B cell (primary cell): ENCODE measurements around the gene CCL20. TPM values are rescaled to one million over a fixed set of nuclear protein-coding genes. Genes with fewer than 3 reads are reported as not detected.

ENCODE experiments used
- ATAC-seq: fragments of 200-7000 bp; cut with Tn5 transposase; one replicate; pipeline ENCODE4 v1.10.0; 2021; ENCODE audit warnings: low read depth, mild to moderate bottlenecking, moderate number of reproducible peaks, moderate library complexity
- CTCF ChIA-PET: fragments of 350-600 bp; sonication (Branson Sonifier 250); formaldehyde crosslinking; loops from one replicate; lab custom pipeline; 2021; ENCODE audit warnings: antibody characterized with exemption, inconsistent platforms; lab: Charles Lee
- POLR2A ChIA-PET: fragments of 350-600 bp; sonication (Branson Sonifier 250); formaldehyde crosslinking; loops from one replicate; lab custom pipeline; 2021; ENCODE audit warnings: antibody characterized with exemption; lab: Charles Lee
- DNase-seq: peaks from one replicate; pipeline ENCODE4 v3.0.0; 2013
- H2AFZ ChIP-seq: 2 replicates; pipeline ENCODE4 v1.6.1; 2012; ENCODE audit warnings: mild to moderate bottlenecking, low read depth, low read length; ENCODE audit not compliant: insufficient read depth, poor library complexity, severe bottlenecking
- H3K27ac ChIP-seq, 2 donors: 1 replicate in 1 of 2; 2 replicates in 1 of 2; pipeline ENCODE4 v1.5.1; 2012 to 2013; ENCODE audit warnings: low read length in 2 of 2, mild to moderate bottlenecking in 2 of 2, moderate library complexity in 1 of 2
- H3K27me3 ChIP-seq, 4 experiments: fragments of 200-600 bp in 1 of 4; sonication (generic) in 1 of 4; replicated peaks in 1 of 4; 1 replicate in 2 of 4; 2 replicates in 2 of 4; pipeline versions ENCODE4 v1.6.1 to v1.7.0; 2013 to 2016; ENCODE audit warnings: low read length in 3 of 4, mild to moderate bottlenecking in 2 of 4, mixed read lengths in 1 of 4, moderate library complexity in 1 of 4; ENCODE audit not compliant: insufficient read depth in 4 of 4, control insufficient read depth in 3 of 4; ENCODE audit errors: control extremely low read depth in 1 of 4
- H3K36me3 ChIP-seq, 2 experiments: replicated peaks in 1 of 2; 1 replicate in 1 of 2; 2 replicates in 1 of 2; pipeline versions ENCODE4 v1.6.1 to v1.7.1; 2013; ENCODE audit warnings: low read length in 1 of 2; ENCODE audit not compliant: insufficient read depth in 2 of 2, control insufficient read depth in 1 of 2; ENCODE audit errors: control extremely low read depth in 1 of 2, extremely low read depth in 1 of 2
- H3K4me1 ChIP-seq, 2 donors: fragments of 200-600 bp in 1 of 2; sonication (generic) in 1 of 2; 1 replicate in 1 of 2; 2 replicates in 1 of 2; pipeline versions ENCODE4 v1.5.1 to v1.6.1; 2013 to 2017; ENCODE audit warnings: low read length in 2 of 2; ENCODE audit not compliant: control insufficient read depth in 2 of 2, insufficient read depth in 2 of 2
- H3K4me2 ChIP-seq: replicated peaks from 2 replicates; pipeline ENCODE3; 2012; ENCODE audit warnings: mild to moderate bottlenecking, low read depth, low read length; ENCODE audit not compliant: poor library complexity, severe bottlenecking
- H3K4me3 ChIP-seq, 5 experiments: fragments of 200-600 bp in 1 of 5; sonication (generic) in 1 of 5; 1 replicate in 3 of 5; 2 replicates in 2 of 5; pipeline versions ENCODE4 v1.5.1 to v1.7.0; 2011 to 2016; ENCODE audit warnings: low read length in 4 of 5, mild to moderate bottlenecking in 4 of 5, low read depth in 2 of 5, control low read depth in 1 of 5, moderate library complexity in 1 of 5; ENCODE audit not compliant: insufficient read depth in 1 of 5; ENCODE audit errors: control extremely low read depth in 1 of 5, extremely low read depth in 1 of 5
- H3K79me2 ChIP-seq: fragments of 200-600 bp; sonication (generic); one replicate; pipeline ENCODE4 v1.6.0; 2016; ENCODE audit warnings: low read length; ENCODE audit not compliant: control insufficient read depth, insufficient read depth
- H3K9ac ChIP-seq: fragments of 200-600 bp; sonication (generic); 2 replicates; pipeline ENCODE4 v1.6.1; 2017; ENCODE audit warnings: mild to moderate bottlenecking, low read length, moderate library complexity
- H3K9me3 ChIP-seq, 3 donors: one replicate each; pipeline versions ENCODE4 v1.6.1 to v1.7.1; 2013; ENCODE audit warnings: low read length in 2 of 3; ENCODE audit not compliant: control insufficient read depth in 2 of 3, insufficient read depth in 1 of 3; ENCODE audit errors: control extremely low read depth in 1 of 3
- H4K20me1 ChIP-seq: 2 replicates; pipeline ENCODE4 v1.6.0; 2012; ENCODE audit warnings: mild to moderate bottlenecking, low read length; ENCODE audit not compliant: insufficient read depth, control insufficient read depth, poor library complexity, severe bottlenecking
- H3K27ac Mint-ChIP-seq: one replicate; pipeline ENCODE4 v1.8.0; 2021; ENCODE audit warnings: mixed read lengths
- H3K27me3 Mint-ChIP-seq: one replicate; pipeline ENCODE4 v1.8.0; 2021; ENCODE audit warnings: mixed read lengths
- H3K4me1 Mint-ChIP-seq: one replicate; pipeline ENCODE4 v1.8.0; 2021; ENCODE audit warnings: mixed read lengths
- H3K4me3 Mint-ChIP-seq: one replicate; pipeline ENCODE4 v1.8.0; 2021; ENCODE audit warnings: mixed read lengths
- H3K9me3 Mint-ChIP-seq: one replicate; pipeline ENCODE4 v1.8.0; 2022; ENCODE audit warnings: mixed read lengths; ENCODE audit not compliant: insufficient read depth
- EZH2 ChIP-seq: IDR thresholded peaks from 2 replicates; pipeline ENCODE4 v1.6.1; 2012; ENCODE audit warnings: borderline replicate concordance, low read depth, mild to moderate bottlenecking, moderate library complexity, low read length; ENCODE audit not compliant: insufficient read depth, poor library complexity, severe bottlenecking
- WGBS: methylation state at CpG from one replicate; pipeline ENCODE4 v1.1.5; 2013; ENCODE audit warnings: missing lambda C conversion rate; ENCODE audit not compliant: insufficient coverage; 5-methylcytosine and 5-hydroxymethylcytosine counted together
- intact Hi-C: fragments of 100-400 bp; cut with micrococcal nuclease; formaldehyde crosslinking; loops from one replicate; pipeline ENCODE4 v1.10.0; 2022
- polyA plus RNA-seq: library from polyadenylated mRNA; depleted of rRNA; stranded (reverse); fragments of >200 nt; gene quantifications from 2 replicates; pipeline ENCODE4 v1.2.3, GENCODE V29; 2012
- total RNA-seq, 2 donors: library from RNA; stranded (reverse); fragments of 120-200 nt in 1 of 2; gene quantifications; 1 replicate in 1 of 2; 2 replicates in 1 of 2; pipeline versions ENCODE4 v1.2.3 to v1.2.4, GENCODE V29; 2013 to 2022
- TF ChIP-seq, protein P1 (sequence below): fragments of 200-600 bp; IDR thresholded peaks from one replicate; pipeline ENCODE4 v1.8.0; 2022; ENCODE audit warnings: antibody characterized with exemption, mild to moderate bottlenecking

The CCL20 gene
- total and polyA plus RNA-seq, 2 donors (not counting 1 experiment from before 2014, with no cell fraction given) = 0.31 TPM; not detected in 1

DNA sequence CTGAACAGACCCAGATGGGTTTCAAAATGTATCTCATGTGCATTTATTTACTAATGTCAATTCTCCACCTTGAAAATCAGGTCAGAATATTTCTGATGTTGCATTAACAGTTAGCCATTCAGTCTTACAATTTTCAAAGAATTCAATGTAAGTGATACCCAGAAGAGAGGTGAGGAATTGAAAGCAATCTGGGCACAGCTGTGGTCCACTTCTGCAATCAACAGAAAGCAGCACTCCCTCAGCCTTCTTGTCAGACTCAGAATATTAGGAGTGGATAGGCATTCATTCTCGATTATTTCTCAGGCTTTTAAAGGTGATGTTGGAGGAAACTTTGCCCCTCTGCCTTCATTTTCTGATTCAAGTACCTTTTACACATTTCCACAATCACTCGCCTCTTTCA lies 15.7 kb downstream of the CCL20 start:
- H3K79me2 ChIP-seq = no peaks in the 10 kb centered on the region
- H3K4me1 Mint-ChIP-seq = no peaks in the 10 kb centered on the region
- no CpG with 5 or more reads among the region's 2 CpGs for WGBS
- H3K27me3 Mint-ChIP-seq = peaks cover 10% of the 10 kb centered on the region
- POLR2A ChIA-PET = no interaction called here
- no peak for ATAC-seq
- H3K36me3 ChIP-seq = no peaks in the 10 kb centered on the region
- H3K27me3 ChIP-seq = no peaks in the 10 kb centered on the region
- H3K9me3 ChIP-seq = no peaks in the 10 kb centered on the region
- H3K4me3 ChIP-seq = no peak overlapping the region
- no peak overlapping the region for H3K9ac ChIP-seq
- DNase-seq = no peak
- no peak overlapping the region for H3K27ac ChIP-seq
- H2AFZ ChIP-seq = no peak overlapping the region
- intact Hi-C loops = no loop called here
- no peak overlapping the region for H3K4me2 ChIP-seq
- CTCF ChIA-PET = no interaction called here
- no peak overlapping the region for H3K27ac Mint-ChIP-seq
- no peaks in the 10 kb centered on the region for H3K4me1 ChIP-seq
- TF ChIP-seq, protein P1, sequence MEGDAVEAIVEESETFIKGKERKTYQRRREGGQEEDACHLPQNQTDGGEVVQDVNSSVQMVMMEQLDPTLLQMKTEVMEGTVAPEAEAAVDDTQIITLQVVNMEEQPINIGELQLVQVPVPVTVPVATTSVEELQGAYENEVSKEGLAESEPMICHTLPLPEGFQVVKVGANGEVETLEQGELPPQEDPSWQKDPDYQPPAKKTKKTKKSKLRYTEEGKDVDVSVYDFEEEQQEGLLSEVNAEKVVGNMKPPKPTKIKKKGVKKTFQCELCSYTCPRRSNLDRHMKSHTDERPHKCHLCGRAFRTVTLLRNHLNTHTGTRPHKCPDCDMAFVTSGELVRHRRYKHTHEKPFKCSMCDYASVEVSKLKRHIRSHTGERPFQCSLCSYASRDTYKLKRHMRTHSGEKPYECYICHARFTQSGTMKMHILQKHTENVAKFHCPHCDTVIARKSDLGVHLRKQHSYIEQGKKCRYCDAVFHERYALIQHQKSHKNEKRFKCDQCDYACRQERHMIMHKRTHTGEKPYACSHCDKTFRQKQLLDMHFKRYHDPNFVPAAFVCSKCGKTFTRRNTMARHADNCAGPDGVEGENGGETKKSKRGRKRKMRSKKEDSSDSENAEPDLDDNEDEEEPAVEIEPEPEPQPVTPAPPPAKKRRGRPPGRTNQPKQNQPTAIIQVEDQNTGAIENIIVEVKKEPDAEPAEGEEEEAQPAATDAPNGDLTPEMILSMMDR = no peak
- no peak for TF ChIP-seq EZH2
- H4K20me1 ChIP-seq = no peaks in the 10 kb centered on the region
- H3K4me3 Mint-ChIP-seq = no peak overlapping the region
- no peaks in the 10 kb centered on the region for H3K9me3 Mint-ChIP-seq

DNA sequence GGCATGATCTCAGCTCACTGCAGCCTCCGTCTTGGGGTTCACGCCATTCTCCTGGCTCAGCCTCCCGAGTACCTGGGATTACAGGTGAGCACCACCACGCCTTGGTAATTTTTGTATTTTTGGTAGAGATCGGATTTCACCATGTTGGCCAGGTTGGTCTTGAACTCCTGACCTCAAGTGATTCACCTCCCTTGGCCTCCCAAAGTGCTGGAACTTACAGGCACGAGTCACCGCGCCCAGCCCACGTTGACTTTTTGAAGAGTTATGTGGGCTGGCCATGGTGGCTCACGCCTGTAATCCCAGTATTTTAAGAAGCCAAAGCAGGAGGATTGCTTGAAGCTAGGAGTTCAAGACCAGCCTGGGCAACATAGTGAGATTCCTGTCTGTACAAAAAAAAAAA lies 20.8 kb downstream of the CCL20 start:
- H3K9me3 Mint-ChIP-seq = no peaks in the 10 kb centered on the region
- Histone ChIP-seq H3K4me1 (no peaks in the 10 kb centered on the region), H4K20me1 (no peaks in the 10 kb centered on the region), H3K27me3 (no peaks in the 10 kb centered on the region), H3K4me3 (no peak overlapping the region), H3K79me2 (no peaks in the 10 kb centered on the region), H3K9me3 (no peaks in the 10 kb centered on the region), H2AFZ (no peak overlapping the region), H3K9ac (no peak overlapping the region), H3K27ac (no peak overlapping the region), H3K36me3 (no peaks in the 10 kb centered on the region), H3K4me2 (no peak overlapping the region)
- H3K27ac Mint-ChIP-seq = no peak overlapping the region
- 96% methylated on average over 10 of the region's 10 CpGs for WGBS
- H3K27me3 Mint-ChIP-seq = peaks cover 6% of the 10 kb centered on the region
- DNase-seq (no peak), ATAC-seq (no peak)
- CTCF ChIA-PET = no interaction called here
- intact Hi-C loops = no loop called here
- POLR2A ChIA-PET = no interaction called here
- H3K4me3 Mint-ChIP-seq = no peak overlapping the region
- no peaks in the 10 kb centered on the region for H3K4me1 Mint-ChIP-seq
- TF ChIP-seq EZH2 = no peak
- TF ChIP-seq, protein P1 = no peak
